ENCODE data around the gene MDP1. TPM values are rescaled to one million over a fixed set of nuclear protein-coding genes. Genes with fewer than 3 reads are reported as not detected.

Gene MDP1
- total RNA-seq, 3 donors from 2014 or later (not counting 1 experiment from before 2014, with no cell fraction given), result 4.0 to 6.1 (median 5.5) TPM

DNA sequence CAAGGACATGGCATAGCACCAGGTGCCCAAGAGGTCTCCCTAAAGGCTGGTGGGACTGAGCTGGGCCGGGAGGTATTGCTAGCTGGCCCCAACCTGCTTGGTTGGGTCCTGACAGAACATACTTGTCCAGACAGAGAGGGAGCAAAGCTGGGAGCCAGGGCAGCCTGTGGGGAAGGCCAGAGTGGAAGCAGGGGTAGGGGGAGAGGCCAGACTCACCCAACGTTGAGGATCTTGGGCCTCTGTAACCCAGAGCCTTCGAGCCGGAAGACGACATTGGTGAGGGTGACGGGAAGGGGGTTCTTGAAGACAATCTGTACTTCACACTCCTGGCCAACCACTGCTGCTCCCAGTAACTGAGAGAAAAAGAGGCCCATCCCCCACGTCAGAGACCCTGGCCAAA, 38.1 kb upstream of the MDP1 start:
- no peak overlapping the region for H3K4me3 Mint-ChIP-seq
- 91% methylated on average over 5 of the region's 7 CpGs for WGBS (ENCODE audit: insufficient coverage)
- no peaks in the 10 kb centered on the region for H3K36me3 Mint-ChIP-seq
- H3K27me3 Mint-ChIP-seq (ENCODE audit: low read depth in 2 of 2), result no peaks in the 10 kb centered on the region
- no peak overlapping the region for H3K4me3 ChIP-seq (ENCODE audit: low read length)
- H3K27me3 ChIP-seq (ENCODE audit: control insufficient read depth, insufficient read depth, low read length), result no peaks in the 10 kb centered on the region
- H3K4me1 ChIP-seq (ENCODE audit: control insufficient read depth, insufficient read depth, low read length), result no peaks in the 10 kb centered on the region
- H3K27ac ChIP-seq (ENCODE audit: low read length), result no peak overlapping the region
- H3K36me3 ChIP-seq (ENCODE audit: control insufficient read depth, insufficient read depth, low read length), result peaks cover 5% of the 10 kb centered on the region
- DNase-seq, result no peak
- H3K9me3 ChIP-seq (ENCODE audit: control insufficient read depth, insufficient read depth, low read length), result no peaks in the 10 kb centered on the region
- TF ChIP-seq, protein P1, sequence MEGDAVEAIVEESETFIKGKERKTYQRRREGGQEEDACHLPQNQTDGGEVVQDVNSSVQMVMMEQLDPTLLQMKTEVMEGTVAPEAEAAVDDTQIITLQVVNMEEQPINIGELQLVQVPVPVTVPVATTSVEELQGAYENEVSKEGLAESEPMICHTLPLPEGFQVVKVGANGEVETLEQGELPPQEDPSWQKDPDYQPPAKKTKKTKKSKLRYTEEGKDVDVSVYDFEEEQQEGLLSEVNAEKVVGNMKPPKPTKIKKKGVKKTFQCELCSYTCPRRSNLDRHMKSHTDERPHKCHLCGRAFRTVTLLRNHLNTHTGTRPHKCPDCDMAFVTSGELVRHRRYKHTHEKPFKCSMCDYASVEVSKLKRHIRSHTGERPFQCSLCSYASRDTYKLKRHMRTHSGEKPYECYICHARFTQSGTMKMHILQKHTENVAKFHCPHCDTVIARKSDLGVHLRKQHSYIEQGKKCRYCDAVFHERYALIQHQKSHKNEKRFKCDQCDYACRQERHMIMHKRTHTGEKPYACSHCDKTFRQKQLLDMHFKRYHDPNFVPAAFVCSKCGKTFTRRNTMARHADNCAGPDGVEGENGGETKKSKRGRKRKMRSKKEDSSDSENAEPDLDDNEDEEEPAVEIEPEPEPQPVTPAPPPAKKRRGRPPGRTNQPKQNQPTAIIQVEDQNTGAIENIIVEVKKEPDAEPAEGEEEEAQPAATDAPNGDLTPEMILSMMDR (IDR thresholded peaks at IDR 0.05), result no peak
- no peak for ATAC-seq
- intact Hi-C loops (cut with micrococcal nuclease), result no loop called here
- no peaks in the 10 kb centered on the region for H3K4me1 Mint-ChIP-seq
- no peak overlapping the region for H3K27ac Mint-ChIP-seq
- H3K9me3 Mint-ChIP-seq, result no peaks in the 10 kb centered on the region

DNA sequence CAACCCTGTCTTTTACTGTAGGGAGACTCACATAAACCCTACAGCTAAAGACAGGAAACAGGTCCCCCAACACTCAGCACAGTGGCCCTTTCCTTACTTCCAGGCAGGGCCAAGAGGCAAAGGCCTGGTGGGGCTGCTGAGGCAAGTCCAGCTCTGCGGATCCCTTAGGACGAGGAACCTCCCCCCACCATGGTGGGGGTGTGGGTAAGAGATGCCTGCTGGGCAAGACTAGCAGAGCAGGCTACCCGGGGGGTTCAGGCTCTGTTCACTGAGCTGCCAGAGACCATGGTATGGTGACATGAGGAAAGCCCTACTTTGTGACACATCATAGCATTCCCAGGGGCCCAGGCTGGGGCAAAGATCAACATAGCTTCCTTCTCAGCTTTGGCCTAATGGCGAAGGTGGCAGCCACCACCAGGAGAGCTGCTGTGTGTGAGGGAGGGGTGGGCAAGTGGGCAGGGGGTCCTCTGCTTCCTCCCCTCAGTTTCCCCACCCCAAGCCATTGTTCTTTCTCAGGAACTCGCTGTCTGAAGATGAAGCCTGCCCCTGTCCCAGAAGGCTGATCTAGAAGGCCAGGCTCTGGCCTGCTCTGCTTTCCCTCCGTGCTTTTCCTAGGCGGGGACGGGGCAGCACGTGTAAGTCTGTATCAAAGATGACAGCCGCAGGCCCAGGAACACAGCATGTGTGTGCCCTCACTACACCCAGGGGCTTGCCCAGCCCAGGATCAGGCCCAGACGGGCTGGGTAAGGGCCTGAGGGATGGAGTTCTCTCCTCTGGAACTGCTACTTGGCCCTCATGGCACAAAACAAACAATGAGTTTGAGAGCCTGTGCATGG, 36.6 kb upstream of the MDP1 start:
- Histone ChIP-seq H3K9me3 (ENCODE audit: control insufficient read depth, insufficient read depth, low read length) (no peaks in the 10 kb centered on the region), H3K4me1 (ENCODE audit: control insufficient read depth, insufficient read depth, low read length) (no peaks in the 10 kb centered on the region), H3K27ac (ENCODE audit: low read length) (no peak overlapping the region), H3K36me3 (ENCODE audit: control insufficient read depth, insufficient read depth, low read length) (peaks cover 3% of the 10 kb centered on the region), H3K4me3 (ENCODE audit: low read length) (no peak overlapping the region), H3K27me3 (ENCODE audit: control insufficient read depth, insufficient read depth, low read length) (no peaks in the 10 kb centered on the region)
- DNase-seq, result no peak
- Mint-ChIP-seq H3K4me3 (no peak overlapping the region), H3K4me1 (peaks cover 4 to 8% of the 10 kb centered on the region in 2 donors), H3K27me3 (ENCODE audit: low read depth in 2 of 2) (no peaks in the 10 kb centered on the region), H3K9me3 (no peaks in the 10 kb centered on the region), H3K36me3 (no peaks in the 10 kb centered on the region), H3K27ac (no peak overlapping the region)
- no peak for ATAC-seq
- intact Hi-C loops (cut with micrococcal nuclease), result no loop called here
- TF ChIP-seq, protein P1 (IDR thresholded peaks at IDR 0.05), result no peak
- 95% methylated on average over 8 of the region's 11 CpGs for WGBS (ENCODE audit: insufficient coverage)

DNA sequence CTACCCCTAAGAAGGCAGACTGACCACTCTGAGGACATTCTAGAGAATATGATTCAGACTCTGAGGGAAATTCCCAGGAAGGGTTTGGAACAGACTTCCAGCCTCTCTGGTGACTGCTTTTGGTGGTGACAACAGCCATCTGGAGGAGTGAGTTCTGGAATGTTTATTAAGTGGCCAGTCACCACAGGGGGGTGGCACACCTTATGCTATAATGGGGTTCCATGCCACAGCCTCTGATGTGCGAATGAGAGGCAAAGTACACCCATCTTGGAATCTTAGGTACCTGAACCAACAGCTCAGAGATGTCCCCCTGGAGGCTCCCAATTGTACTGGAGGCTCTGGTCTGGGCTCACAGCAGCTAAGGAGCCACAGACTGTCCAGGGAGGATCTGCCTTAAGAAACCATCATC, 36.0 kb upstream of the MDP1 start:
- DNase-seq (no peak), ATAC-seq (no peak)
- no peaks in the 10 kb centered on the region for H3K27me3 ChIP-seq (ENCODE audit: control insufficient read depth, insufficient read depth, low read length)
- intact Hi-C loops (cut with micrococcal nuclease), result no loop called here
- H3K4me1 Mint-ChIP-seq, result peaks cover 8 to 14% of the 10 kb centered on the region in 2 donors
- no peaks in the 10 kb centered on the region for H3K27me3 Mint-ChIP-seq (ENCODE audit: low read depth in 2 of 2)
- H3K36me3 ChIP-seq (ENCODE audit: control insufficient read depth, insufficient read depth, low read length), result peaks cover 3% of the 10 kb centered on the region
- no peak overlapping the region for H3K4me3 Mint-ChIP-seq
- H3K4me1 ChIP-seq (ENCODE audit: control insufficient read depth, insufficient read depth, low read length), result peaks cover 6% of the 10 kb centered on the region
- no peak overlapping the region for H3K27ac ChIP-seq (ENCODE audit: low read length)
- no peaks in the 10 kb centered on the region for H3K9me3 ChIP-seq (ENCODE audit: control insufficient read depth, insufficient read depth, low read length)
- TF ChIP-seq, protein P1 (IDR thresholded peaks at IDR 0.05), result no peak
- WGBS (ENCODE audit: insufficient coverage), result 94% methylated on average over 1 of the region's 1 CpG
- no peaks in the 10 kb centered on the region for H3K36me3 Mint-ChIP-seq
- no peak overlapping the region for H3K27ac Mint-ChIP-seq
- no peak overlapping the region for H3K4me3 ChIP-seq (ENCODE audit: low read length)
- H3K9me3 Mint-ChIP-seq, result no peaks in the 10 kb centered on the region

All from natural killer cell (primary cell).